Keratinocyte (primary cell): ENCODE data around the gene RNF14.

Experiments used
- EZH2 ChIP-seq: IDR thresholded peaks from one replicate; pipeline ENCODE4 v1.6.1; 2012; ENCODE audit warnings: inconsistent platforms, mild to moderate bottlenecking, low read length, moderate library complexity
- TF ChIP-seq, protein P1 (sequence below), 3 experiments: IDR thresholded peaks in 1 of 3; conservative IDR thresholded peaks in 1 of 3; optimal IDR thresholded peaks in 1 of 3; 2 replicates in 2 of 3; 3 replicates in 1 of 3; pipeline versions ENCODE3 to v1.5.1; 2011; ENCODE audit warnings: low read length in 3 of 3, mild to moderate bottlenecking in 3 of 3, moderate library complexity in 2 of 3, control low read depth in 1 of 3, inconsistent platforms in 1 of 3; ENCODE audit not compliant: insufficient read depth in 2 of 3; ENCODE audit errors: extremely low read depth in 1 of 3

DNA sequence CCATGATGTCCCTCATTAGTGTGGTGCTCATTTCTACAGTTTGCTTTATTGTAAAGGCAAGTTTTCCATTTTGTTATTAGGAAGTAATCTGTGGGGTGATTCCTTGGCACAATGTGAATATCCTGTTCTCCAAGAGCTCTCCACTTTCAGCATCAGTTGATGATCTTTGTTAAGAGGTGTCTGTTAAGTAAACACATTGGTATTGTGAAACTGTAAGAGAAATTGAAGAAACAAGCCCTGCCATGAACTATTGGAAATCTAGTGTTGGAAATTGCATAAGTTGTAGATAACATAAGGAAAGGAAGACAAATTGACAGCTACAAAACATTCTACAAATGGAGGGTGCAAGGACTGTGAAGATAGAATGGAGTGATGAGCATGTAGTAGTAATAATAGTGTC, 17.2 kb downstream of the RNF14 start:
- TF ChIP-seq EZH2 = no peak
- TF ChIP-seq, protein P1, sequence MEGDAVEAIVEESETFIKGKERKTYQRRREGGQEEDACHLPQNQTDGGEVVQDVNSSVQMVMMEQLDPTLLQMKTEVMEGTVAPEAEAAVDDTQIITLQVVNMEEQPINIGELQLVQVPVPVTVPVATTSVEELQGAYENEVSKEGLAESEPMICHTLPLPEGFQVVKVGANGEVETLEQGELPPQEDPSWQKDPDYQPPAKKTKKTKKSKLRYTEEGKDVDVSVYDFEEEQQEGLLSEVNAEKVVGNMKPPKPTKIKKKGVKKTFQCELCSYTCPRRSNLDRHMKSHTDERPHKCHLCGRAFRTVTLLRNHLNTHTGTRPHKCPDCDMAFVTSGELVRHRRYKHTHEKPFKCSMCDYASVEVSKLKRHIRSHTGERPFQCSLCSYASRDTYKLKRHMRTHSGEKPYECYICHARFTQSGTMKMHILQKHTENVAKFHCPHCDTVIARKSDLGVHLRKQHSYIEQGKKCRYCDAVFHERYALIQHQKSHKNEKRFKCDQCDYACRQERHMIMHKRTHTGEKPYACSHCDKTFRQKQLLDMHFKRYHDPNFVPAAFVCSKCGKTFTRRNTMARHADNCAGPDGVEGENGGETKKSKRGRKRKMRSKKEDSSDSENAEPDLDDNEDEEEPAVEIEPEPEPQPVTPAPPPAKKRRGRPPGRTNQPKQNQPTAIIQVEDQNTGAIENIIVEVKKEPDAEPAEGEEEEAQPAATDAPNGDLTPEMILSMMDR (optimal IDR thresholded peaks at IDR 0.05 in 1 of 3, IDR thresholded peaks at IDR 0.05 in 1 of 3, conservative IDR thresholded peaks at IDR 0.05 in 1 of 3; ENCODE audit: extremely low read depth in 1 of 3, insufficient read depth in 2 of 3, low read length in 3 of 3) = no peak
